ENCODE results near the gene RRP15.

Gene RRP15

GRCh38 chr1:218281285-218281684 lies 3.8 kb upstream of the RRP15 start:
- no peak for TF ChIP-seq CTCF (IDR thresholded peaks at IDR 0.05; ENCODE audit: unreplicated experiment in 3 of 3)

GRCh38 chr1:218284377-218284916 lies 646 bp upstream of the RRP15 start:
- peaks cover 5% of the 10 kb centered on the region for H3K27me3 Mint-ChIP-seq (ENCODE audit: low read depth)

More at GRCh38 chr1:218281285-218281684, 3.8 kb upstream of the RRP15 start:
- Mint-ChIP-seq H3K27me3 (ENCODE audit: low read depth) (peaks cover 5% of the 10 kb centered on the region), H3K36me3 (ENCODE audit: low read depth) (no peaks in the 10 kb centered on the region), H3K9me3 (peaks cover 5% of the 10 kb centered on the region), H3K4me1 (peaks cover 14% of the 10 kb centered on the region), H3K27ac (no peak overlapping the region), H3K4me3 (no peak overlapping the region)

GRCh38 chr1:218292515-218292914 lies 7.4 kb downstream of the RRP15 start:
- Mint-ChIP-seq H3K27ac (no peak overlapping the region), H3K4me1 (peaks cover 14% of the 10 kb centered on the region), H3K36me3 (ENCODE audit: low read depth) (no peaks in the 10 kb centered on the region), H3K9me3 (no peaks in the 10 kb centered on the region), H3K27me3 (ENCODE audit: low read depth) (no peaks in the 10 kb centered on the region), H3K4me3 (no peak overlapping the region)
- TF ChIP-seq CTCF (IDR thresholded peaks at IDR 0.05; ENCODE audit: unreplicated experiment in 3 of 3) = no peak

More at GRCh38 chr1:218284377-218284916, 646 bp upstream of the RRP15 start:
- Mint-ChIP-seq H3K9me3 (peaks cover 5% of the 10 kb centered on the region), H3K4me1 (peaks cover 36% of the 10 kb centered on the region), H3K27ac (peak overlapping the region; percentile 78 to 98 (median 97)), H3K36me3 (ENCODE audit: low read depth) (no peaks in the 10 kb centered on the region), H3K4me3 (peak overlapping the region; percentile 97 to 98 (median 98))
- no peak for TF ChIP-seq CTCF (IDR thresholded peaks at IDR 0.05; ENCODE audit: unreplicated experiment in 3 of 3)

- Mint-ChIP-seq H3K4me1 (peaks cover 6% of the 10 kb centered on the region), H3K27ac (no peak overlapping the region), H3K27me3 (ENCODE audit: low read depth) (no peaks in the 10 kb centered on the region), H3K4me3 (no peak overlapping the region), H3K36me3 (ENCODE audit: low read depth) (no peaks in the 10 kb centered on the region), H3K9me3 (no peaks in the 10 kb centered on the region)
- no peak for TF ChIP-seq CTCF (IDR thresholded peaks at IDR 0.05; ENCODE audit: unreplicated experiment in 3 of 3)
These were observed 9.5 kb downstream of the RRP15 start for GRCh38 chr1:218294546-218294945.

- H3K27me3 Mint-ChIP-seq (ENCODE audit: low read depth) = no peaks in the 10 kb centered on the region
- no peak overlapping the region for H3K4me3 Mint-ChIP-seq
- no peaks in the 10 kb centered on the region for H3K36me3 Mint-ChIP-seq (ENCODE audit: low read depth)
- no peaks in the 10 kb centered on the region for H3K9me3 Mint-ChIP-seq
- no peak overlapping the region for H3K27ac Mint-ChIP-seq
- TF ChIP-seq CTCF (IDR thresholded peaks at IDR 0.05; ENCODE audit: unreplicated experiment in 3 of 3) = no peak
- H3K4me1 Mint-ChIP-seq = peaks cover 6% of the 10 kb centered on the region
These were observed 11.1 kb downstream of the RRP15 start for GRCh38 chr1:218296162-218296561.

- no peaks in the 10 kb centered on the region for H3K9me3 Mint-ChIP-seq
- H3K4me3 Mint-ChIP-seq = no peak overlapping the region
- peaks cover 4% of the 10 kb centered on the region for H3K36me3 Mint-ChIP-seq (ENCODE audit: low read depth)
- H3K27ac Mint-ChIP-seq = peak overlapping the region in 1 of 3 experiments; percentile 19
- no peak for TF ChIP-seq CTCF (IDR thresholded peaks at IDR 0.05; ENCODE audit: unreplicated experiment in 3 of 3)
- peaks cover 6% of the 10 kb centered on the region for H3K4me1 Mint-ChIP-seq
- no peaks in the 10 kb centered on the region for H3K27me3 Mint-ChIP-seq (ENCODE audit: low read depth)
These were observed 12.4 kb downstream of the RRP15 start for GRCh38 chr1:218297461-218297860.
